ENCODE data around the gene LUC7L2.

DNA sequence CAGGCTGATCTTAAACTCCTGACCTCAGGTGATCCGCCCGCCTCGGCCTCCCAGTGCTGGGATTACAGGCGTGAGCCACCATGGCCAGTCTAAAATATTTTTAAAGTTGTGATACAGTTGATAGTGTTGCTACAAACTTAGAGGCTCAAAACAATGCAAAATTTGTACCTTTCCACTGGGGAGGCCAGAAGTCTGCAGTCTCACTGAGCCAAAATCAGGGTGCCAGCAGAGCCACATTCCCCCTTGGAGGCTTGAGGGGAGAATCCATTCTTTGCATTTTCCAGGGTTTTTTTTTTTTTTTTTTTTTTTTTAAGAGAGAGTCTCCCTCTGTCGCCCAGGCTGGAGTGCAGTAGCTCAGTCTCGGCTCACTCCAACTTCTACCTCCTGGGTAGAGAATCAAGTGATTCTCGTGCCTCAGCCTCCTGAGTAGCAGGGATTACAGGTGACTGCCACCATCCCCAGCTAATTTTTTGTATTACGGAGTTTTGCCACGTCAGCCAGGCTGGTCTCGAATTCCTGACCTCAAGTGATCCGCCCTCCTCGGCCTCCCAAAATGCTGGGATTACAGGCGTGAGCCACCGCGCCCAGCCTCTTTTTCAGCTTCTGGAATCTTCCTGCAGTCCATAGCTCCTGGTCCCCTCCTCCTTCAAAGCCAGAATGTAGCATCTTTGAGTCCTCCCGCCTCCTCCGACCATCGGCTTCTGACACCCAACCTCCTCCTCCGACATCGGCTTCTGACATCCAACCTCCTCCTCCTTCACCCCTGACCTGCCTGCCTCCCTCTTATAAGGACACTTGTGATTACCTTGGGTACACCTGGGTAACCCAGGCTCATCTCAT is 86.6 kb downstream of the LUC7L2 start:
- TF ChIP-seq JUND (IDR thresholded peaks at IDR 0.05; ENCODE audit: low read length) (no peak), CTCF (IDR thresholded peaks at IDR 0.05; ENCODE audit: control extremely low read depth in 1 of 3, insufficient read depth in 1 of 3, low read depth in 1 of 3, low read length in 3 of 3) (no peak), TCF12 (IDR thresholded peaks at IDR 0.05; ENCODE audit: low read depth, low read length) (no peak), BCL11A (IDR thresholded peaks at IDR 0.05; ENCODE audit: low read depth in 2 of 2, low read length in 2 of 2) (no peak), ASH2L (IDR thresholded peaks at IDR 0.05; ENCODE audit: low read length) (no peak)

All from H1 (cell line).